HG02870 (cell line): Measurements from ENCODE around the gene CD2.
"Not testable (repeated sequence)": the region's sequence is repeated elsewhere in the genome, so short reads cannot be mapped to it uniquely, and the experiment has no call there.

Source experiments
- ATAC-seq: cut with Tn5 transposase; IDR thresholded peaks from one replicate; pipeline ENCODE4 v1.9.1; 2021; ENCODE audit warnings: mild to moderate bottlenecking, moderate library complexity; ENCODE audit not compliant: unreplicated experiment

Gene CD2

GRCh38 chr1:116756092-116756491 lies 1.9 kb downstream of the CD2 start:
- ATAC-seq, result not testable (repeated sequence)

- not testable (repeated sequence) for ATAC-seq
Measured at GRCh38 chr1:116758456-116758815, 4.2 kb downstream of the CD2 start.

DNA sequence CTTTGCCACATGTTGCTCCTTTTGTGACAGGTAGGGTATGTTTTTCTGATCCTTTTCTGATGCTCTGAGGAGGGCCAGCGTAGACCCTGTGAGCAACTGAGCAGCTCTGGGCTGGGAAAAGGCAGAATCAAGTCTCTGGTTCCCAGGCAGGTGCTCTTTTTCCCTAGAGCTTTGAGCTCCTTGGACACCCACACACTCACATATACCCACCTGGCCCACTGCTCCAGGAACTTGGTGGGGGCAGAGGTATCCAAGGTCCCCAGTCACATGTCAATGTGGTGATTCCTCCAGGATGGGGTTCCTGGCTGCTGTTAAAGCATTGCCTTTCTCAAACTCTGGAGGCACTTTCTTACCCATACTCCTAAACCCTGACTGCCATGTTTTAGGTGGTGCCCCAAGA lies 5.4 kb downstream of the CD2 start:
- ATAC-seq, result no peak

GRCh38 chr1:116760487-116760886 lies 6.3 kb downstream of the CD2 start:
- no peak for ATAC-seq

DNA sequence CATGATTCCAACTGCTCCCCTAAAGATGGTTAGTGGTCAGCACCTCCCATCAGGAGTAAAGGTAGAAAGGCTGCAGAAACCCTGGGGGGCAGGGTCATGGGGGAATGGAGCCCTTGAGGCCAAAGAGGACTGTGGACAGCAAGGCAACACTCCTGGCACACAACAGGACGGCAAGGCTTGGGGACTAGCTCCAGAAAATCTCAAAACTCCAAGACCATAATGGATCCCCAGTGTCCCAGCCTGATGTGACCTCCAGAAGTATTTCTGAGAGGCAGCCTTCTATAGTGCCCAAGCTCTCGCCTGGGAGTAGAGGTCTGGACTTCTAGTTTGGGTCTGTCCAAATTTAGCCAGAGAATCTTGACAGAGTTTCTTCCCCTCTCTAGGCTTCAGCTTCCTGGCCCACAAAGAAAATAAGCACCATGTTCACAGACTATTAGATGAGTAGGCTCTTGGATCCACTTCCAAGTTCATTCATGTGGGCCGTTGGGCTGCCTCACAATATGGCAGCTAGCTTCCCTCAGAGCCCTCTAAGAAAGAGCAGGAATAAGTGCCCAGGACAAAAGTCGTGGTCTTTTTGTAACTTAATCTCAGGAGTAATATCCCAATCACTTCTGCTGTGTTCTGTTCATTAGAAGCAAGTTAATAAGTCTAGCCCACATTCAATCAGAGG lies 6.9 kb downstream of the CD2 start:
- ATAC-seq, result no peak

- ATAC-seq, result no peak
Measured at GRCh38 chr1:116762281-116762680, 8.1 kb downstream of the CD2 start.

- ATAC-seq, result no peak
Measured at GRCh38 chr1:116762781-116763115, 8.5 kb downstream of the CD2 start.

DNA sequence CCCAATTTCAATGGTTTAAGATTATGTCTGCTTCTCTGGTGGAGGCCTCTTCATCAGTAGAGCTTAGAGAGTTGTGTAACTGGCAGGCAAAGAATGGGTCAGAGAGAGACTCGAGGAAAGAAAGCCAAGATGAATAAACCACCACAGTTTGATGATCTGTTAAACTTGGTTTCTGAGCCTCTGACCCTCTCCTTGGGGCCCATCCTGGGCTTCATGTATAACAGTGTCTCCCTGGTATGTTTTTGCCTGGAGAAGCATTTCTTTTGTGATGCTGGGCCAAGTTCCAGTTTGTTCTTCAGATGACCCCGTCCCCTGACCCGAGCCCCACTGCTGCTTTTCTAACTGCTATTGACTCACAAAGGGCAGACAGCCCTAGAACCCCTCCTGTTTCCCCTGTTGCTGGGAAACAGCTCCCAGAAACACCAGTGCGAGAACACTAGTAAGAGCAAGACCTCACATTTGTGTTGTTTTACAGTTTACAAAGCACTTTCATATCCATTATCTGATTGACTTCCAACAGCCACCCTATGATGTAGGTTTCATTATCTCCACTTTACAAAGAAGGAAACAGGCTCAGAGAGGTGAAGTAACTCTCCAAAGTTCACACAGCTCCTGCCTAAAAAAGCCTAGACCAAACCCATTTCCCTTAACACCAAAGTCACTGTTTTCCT lies 9.0 kb downstream of the CD2 start:
- ATAC-seq, result no peak

GRCh38 chr1:116763787-116764465 lies 9.7 kb downstream of the CD2 start:
- no peak for ATAC-seq

GRCh38 chr1:116764466-116764898 lies 10.3 kb downstream of the CD2 start:
- no peak for ATAC-seq

GRCh38 chr1:116764906-116765862 lies 11.0 kb downstream of the CD2 start:
- no peak for ATAC-seq

DNA sequence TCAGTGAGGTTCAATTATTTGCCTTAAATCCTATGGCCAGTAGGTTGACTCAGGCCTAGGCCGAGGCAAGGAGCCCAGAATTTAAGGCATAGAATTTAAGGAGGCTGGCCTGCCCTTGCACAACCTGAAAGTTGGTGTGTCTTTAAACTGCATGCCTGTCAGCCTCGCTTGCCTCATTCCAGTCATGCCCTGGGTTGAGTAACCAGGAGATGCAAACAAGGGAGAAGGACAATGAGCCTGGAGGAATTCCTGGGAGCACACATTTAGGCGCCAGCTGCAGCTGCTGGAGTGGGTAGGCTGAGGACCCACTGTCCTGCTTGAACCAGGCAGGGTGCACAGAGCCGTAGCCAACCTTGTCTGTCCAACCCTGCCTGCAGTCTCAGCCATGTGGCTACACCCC lies 11.7 kb downstream of the CD2 start:
- ATAC-seq, result no peak

DNA sequence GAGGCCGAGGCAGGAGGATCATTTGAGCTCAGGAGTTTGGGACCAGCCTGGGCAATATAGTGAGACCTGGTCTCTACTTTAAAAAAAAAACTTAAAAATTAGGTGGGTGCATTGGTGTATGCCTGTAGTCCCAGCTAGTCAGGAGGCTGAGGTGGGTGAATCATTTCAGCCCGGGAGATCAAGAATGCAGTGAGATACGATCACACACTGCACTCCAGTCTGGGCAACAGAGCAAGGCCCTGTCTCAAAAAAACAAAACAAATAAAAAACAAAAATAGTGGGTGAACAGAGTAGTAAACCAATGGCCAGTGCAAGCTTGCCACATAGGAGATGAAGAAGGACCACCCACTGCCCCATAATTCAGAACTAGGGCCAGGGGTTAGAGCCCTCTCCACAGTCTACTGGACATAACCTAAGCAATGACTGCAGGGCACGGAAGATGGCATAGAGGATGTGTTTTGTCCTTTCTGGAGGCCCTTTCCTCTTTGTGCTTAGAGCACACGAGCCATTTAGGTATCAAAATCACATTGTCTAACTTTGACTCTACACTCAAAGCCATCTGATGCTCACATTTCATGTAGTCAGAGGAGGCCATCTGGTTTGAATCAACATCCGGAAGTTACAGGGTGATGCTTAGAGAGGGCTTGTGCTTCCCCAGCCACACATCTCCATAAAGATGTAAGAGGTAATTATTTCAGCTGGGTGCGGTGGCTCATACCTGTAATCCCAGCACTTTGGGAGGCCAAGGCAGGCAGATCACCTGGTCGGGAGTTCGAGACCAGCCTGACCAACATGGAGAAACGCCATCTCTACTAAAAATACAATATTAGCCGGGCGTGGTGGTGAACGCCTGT lies 12.6 kb downstream of the CD2 start:
- ATAC-seq, result no peak

DNA sequence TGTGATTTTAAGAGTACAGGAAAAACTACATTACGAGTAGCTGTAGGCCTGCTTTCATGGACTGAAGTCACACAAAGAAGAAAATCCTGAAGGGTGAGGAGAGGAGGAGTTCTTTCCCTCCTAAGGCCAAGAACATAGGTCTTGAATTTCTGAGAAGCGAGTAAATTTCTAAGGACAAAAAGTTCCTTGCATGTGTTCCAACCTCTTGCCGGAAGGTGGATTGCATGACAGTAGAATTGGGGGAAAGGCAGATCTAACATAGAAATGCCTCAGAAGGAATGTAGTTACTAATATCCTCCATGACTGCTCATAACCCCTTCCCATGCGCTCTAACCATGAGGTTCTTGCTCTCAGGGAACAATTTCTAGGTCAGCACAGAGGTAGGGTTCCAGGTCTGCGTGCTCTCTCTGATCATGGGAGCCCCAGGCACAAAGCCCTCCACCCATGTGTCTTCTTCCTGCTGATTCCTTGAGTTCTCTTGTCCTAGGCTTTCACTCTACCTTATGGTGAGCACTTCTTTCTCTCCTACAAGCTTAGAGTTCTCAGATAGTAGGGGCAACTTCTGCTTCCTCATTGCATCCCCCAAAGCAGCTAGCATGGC lies 13.7 kb downstream of the CD2 start:
- no peak for ATAC-seq

- no peak for ATAC-seq
Measured at GRCh38 chr1:116768416-116769103, 14.3 kb downstream of the CD2 start.

GRCh38 chr1:116769104-116769452 lies 14.8 kb downstream of the CD2 start:
- peak; percentile 51 for ATAC-seq

- peak; percentile 78 for ATAC-seq
Measured at GRCh38 chr1:116769561-116769977, 15.3 kb downstream of the CD2 start.

- no peak for ATAC-seq
Measured at GRCh38 chr1:116769994-116770393, 15.8 kb downstream of the CD2 start.

DNA sequence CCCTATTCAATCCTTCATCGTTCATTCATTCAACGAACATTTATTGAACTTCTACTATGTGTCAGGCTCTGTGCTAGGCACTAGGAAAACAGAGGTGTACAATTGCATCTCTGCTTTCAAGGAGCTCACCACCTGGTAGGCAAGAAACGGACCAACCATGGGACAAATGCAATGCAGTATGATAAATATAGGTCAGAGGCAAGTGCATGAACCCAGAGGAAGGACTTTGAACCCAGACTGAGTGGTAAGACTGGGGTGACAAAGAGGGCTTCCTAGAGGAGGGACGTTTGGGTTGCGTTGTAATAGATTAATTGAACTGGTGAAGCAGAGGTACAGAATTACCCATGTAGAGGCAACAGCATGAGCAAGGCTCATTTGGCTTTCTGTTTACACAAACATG lies 16.4 kb downstream of the CD2 start:
- no peak for ATAC-seq
